Hippocampal formation (tissue), 2 donors: Measurements from ENCODE around the gene SLC6A20.

Experiments
- DNase-seq, 2 donors: peaks; one replicate each; lab custom pipeline; 2025; lab: John Stamatoyannopoulos, UW

The SLC6A20 gene, protein sequence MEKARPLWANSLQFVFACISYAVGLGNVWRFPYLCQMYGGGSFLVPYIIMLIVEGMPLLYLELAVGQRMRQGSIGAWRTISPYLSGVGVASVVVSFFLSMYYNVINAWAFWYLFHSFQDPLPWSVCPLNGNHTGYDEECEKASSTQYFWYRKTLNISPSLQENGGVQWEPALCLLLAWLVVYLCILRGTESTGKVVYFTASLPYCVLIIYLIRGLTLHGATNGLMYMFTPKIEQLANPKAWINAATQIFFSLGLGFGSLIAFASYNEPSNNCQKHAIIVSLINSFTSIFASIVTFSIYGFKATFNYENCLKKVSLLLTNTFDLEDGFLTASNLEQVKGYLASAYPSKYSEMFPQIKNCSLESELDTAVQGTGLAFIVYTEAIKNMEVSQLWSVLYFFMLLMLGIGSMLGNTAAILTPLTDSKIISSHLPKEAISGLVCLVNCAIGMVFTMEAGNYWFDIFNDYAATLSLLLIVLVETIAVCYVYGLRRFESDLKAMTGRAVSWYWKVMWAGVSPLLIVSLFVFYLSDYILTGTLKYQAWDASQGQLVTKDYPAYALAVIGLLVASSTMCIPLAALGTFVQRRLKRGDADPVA

DNA sequence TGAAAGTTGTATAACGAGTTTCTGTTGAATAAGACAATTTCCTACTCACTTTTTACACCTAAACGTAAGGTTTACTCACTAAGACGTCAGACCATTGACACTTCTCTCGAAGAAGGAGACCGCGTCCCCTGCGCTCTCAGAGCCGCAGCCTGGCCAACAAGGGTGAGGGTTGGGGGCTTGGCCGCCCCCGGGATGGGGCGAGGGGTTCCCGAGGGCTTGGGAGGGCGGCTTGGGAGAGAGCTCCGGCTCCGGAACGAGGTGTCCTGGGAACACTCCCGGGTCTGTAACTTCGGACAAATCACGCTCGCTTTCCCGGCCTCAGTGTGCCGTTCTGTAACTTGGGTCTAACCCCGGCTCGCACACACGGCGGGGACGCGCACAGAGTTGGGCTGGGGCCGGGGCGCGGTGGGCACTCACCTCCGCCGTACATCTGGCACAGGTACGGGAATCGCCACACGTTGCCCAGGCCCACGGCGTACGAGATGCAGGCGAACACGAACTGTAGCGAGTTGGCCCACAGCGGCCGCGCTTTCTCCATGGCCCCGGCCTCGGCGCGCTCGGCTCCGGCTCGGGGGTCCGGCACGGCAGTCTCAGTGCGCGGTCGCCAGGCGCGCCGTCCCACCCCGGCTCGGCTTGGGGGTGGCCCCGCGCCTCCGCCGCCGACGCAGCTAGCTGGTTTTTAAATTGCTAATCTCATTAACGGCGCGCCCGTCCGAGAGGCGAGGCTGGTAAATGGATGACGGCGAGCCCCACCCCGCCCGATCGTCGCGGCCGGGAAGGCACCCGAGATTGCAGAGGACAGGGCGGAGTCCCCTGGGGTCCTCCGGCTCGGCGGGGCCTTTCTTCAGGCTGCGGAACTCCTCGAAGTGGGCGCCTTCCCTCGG is at the start of gene SLC6A20:
SLC6A20 (minus strand) TSS at position 655 of the 884 bp plus-strand sequence; CDS start at position 538, 117 bp downstream.
- no peak for DNase-seq

DNA sequence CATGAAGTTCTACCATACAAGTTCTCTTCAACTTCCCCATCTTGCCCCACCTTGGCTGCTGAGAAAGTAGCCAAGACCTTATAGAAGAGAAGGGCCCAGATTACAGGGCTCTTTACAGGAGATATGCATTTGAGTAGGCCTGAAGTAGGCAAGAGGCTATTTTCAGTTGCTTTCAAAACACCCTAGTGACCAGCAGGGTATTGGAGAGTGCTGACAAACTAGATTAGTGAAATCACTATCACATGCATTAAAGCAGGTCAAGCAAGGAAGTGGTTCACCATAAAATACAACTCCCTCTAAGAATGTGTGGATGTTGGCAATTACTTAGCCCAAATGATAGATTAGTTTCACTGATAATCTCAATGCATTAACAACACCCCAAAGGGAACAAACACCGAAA is 48.3 kb upstream of the SLC6A20 start:
- no peak for DNase-seq

DNA sequence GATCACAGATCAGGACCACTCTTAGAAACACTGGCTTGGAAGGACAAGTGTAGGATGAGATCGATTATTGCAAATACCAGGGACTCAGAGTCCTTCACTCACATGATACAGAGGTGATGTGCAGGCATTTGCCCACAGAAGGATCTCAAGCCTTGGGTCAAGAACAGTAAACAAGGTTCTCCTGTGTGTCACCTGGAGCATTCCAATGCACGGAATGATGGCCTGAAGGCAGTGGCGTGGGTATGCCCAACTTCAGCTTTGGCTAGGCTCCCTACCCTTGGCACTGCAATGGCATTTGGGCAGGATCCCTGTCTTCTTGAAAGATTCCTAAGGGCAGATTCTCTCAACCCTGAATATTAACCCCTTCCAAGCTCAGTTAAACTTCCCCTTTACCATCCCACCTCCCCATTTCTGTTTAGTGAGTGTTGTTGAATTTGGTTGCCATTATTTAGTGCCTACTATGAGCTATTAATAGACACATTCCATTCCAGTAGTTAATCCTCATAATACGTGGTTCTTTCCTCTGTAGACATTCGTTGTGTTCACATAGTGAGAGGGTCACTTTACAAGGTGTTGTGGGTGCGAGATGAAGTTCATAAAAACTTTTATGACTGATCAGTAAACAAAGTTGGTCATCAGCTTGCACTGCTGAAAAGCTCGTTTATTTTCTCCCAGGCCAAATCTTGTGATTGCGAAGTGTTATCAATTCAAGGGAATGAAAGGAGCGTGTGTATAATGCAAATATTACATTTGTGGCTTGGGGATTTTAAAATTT is 46.7 kb upstream of the SLC6A20 start:
- no peak for DNase-seq

DNA sequence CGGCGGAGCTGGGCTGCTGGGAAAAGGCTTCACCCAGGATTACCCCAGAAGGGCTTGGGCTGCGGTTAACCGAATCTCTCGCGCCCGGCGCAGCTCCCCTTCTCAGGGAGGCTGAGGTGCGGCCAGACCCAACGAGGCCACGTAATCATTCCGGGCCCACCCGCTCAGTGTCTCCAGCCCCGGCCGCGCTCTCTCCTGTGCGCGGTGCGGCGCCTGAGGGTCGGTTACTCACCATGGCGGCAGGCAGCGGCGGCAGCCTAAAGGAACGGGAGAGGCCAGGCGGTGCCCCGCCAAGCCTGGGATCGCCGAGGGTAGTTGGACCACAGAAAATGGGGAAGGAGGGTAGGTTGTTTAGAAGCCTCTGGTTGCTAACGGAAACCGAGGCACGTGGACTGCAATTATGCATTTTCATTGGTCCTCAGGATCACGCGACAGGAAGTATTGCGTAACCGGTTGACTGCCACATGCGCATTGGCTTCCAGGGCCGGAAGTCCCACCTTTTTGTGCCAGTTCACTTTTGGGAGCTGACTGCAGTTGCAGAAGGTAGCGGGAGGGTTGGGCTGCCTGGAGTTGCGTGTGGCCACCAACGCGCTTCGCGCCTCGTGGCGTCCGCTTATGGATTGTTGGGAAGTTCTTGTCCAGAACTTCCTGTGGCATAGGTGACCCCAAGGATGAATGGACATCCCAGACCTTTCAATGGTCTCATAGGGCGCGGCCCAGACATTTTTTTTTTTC is 45.6 kb upstream of the SLC6A20 start, which contains the start of gene LZTFL1:
LZTFL1 (minus strand) TSS at position 363 of the 735 bp plus-strand sequence; CDS start at position 235, 128 bp downstream.
- DNase-seq, result peak; percentile 83 to 84

DNA sequence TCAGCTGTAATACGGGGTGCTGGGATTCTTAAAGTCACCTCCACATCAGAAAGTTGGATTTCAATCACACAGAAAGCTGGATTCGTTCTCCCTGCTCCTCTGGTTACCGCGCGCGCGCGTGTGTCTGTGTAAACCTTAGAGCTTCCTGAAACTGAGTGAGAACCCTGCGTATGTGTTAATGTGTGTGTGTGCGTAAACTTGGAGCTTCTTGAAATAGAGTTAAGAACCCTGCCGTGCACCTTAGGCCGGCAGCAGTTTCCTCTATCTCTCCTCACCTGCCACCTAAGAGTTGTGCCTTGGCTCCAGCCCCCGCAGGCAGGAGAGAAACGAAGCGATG is 45.1 kb upstream of the SLC6A20 start:
- DNase-seq, result no peak

DNA sequence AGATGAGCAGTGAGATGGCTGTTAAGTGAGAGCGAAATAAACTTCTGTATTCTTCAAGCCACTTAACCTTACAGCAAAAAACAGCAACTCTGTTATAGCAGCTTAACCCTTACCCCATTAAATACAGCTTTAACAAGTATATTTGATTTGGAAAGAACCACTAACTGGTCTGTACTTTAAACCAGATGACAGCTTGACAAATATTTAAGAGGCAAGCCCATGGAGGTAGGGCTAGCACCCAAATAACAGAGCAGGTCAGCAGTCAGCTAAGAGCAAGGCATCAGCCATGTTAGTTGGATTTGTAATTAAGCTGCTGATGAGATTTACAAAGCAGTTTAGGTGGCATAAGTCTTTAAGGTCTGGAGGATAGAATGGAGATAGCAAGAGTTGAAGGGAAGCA is 42.1 kb upstream of the SLC6A20 start:
- DNase-seq, result no peak

DNA sequence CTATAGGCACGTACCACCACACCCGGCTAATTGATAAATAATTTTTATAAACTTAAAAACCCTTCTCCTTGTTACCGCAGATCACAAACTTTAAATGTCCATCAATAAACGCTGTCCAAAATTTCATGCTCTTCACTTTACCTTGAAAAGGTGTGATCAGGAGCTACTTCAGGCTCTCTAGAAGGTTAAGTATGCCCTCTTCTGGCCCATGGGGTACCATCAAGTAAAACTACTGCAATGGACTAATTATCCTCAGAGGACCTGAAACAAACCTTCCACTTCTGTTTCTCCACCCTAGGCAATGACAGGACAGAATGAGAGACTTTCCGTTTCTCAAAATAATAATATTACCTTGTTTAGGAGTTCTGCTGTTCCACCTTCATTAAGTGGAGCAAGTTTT is 36.4 kb upstream of the SLC6A20 start:
- DNase-seq, result no peak

DNA sequence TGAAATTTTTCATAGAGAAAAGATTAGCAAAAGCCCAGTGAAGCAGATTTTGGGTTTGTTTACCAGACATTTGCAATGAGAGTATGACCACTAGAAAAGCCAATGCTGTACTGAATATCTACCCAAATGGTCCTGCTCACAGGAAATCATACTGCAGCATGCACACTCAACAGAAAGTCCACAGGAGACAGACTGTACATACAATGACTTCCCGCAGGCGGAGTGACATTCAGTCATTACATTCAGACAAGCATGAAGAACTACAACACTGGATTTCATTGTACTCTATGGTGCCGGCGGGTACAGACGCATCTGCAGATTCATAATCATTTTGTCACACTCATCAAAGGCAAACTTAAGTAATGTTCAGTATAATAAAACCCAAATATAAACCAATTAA is 33.8 kb upstream of the SLC6A20 start:
- DNase-seq, result no peak

DNA sequence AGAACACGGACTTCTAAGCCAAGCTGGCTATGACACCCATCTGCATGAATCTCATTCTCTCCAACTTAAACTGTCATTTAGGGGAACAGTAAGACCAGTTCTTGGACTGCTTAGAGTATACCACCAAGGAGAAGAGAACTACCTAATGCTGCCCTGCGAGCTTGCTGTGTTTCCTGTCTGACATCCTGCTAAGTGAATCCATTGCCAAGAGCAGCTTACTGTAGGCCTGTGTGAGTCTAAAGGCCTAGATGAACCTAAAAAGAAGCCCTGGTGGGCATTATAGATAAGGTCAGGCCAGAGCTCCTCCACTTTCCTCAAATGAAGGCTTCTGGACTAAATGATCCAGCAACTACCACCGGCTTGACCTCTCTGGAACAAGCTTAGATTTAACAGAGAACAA is 30.6 kb upstream of the SLC6A20 start:
- no peak for DNase-seq

DNA sequence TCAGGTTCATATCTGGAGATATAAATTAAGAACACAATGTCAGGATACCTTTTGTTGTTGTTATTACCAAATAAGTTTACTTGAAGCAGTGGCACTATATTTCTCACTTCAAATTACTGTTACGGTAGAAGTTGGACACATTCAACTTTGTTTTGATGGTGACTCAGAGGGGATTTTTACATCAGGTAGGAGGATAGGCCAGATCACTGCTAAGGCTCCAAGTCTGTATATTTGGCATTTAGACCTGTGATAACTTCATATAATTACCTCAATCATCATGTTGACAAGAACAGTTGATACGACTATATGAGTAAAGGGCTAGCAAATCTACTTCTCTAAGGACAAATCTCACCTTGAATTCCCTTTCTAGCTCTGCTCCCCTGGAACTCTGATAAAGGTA is 30.0 kb upstream of the SLC6A20 start:
- DNase-seq, result no peak

DNA sequence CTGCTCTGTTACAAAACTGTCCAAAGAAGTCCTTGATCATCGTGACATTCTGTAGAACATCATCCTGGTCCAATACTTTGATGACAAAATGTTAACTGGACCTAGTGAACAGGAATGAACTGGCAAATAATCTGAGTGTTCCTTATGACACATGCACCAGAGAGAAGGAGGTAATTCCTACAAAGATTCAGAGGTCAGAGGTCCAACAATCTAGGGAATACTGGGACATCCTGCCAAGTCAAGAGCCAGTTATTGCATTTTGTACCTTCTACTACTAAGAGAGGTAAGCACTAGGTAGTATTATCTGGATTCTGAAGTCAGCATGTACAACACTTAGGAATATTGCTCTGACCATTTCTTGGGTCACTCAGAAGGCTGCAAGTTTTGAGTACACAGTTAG is 24.8 kb upstream of the SLC6A20 start:
- DNase-seq, result no peak

DNA sequence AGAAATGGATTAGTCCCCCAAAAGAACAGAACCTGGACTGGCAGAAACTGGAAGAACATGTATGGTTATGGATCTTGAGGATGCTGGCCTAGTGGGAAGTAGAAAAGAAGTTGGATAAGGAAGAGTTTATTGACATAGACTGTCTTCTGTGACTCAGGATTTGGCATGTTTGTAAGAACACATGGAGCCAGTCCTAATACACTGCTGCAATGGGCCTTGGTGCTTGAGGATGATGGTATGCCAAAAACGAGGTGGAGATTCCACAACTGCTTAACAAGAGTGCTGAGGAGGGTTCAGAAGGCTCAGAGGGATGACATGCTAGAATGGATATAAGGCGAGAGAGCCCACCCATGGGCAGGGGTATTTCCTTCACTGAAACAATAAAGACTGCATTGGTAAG is 23.2 kb upstream of the SLC6A20 start:
- no peak for DNase-seq

DNA sequence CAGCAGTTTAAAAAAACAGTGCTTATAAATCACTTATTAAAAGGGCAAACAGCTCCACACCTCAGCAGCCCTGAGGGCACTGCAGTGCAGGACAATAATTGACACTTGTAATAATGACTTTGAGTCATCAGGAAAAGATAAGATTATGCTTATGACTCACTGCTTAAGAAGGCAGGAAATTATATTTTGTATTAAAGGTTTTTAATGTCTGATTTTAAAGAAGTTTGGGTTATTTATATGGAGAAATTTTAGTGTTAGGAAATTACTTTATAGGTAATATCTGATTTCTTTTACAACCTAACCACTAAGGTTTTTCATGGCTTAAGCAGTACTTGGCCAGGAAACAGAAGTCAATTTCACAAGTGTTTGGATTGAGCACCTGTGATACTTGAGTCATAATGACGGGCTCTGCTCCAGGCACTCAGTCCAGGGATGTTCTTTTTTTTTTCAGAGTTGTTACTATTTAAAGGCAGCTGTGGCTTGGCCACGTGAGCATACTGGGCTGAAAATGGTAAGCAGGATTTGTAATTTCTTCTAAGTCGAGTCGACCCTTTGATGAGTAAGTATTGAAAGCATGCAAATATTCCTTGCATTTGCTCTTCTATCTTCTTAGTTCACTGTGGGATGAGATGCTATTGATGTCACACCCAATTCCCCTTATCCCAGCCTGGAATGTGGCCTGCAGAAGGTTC is 21.6 kb upstream of the SLC6A20 start:
- no peak for DNase-seq

DNA sequence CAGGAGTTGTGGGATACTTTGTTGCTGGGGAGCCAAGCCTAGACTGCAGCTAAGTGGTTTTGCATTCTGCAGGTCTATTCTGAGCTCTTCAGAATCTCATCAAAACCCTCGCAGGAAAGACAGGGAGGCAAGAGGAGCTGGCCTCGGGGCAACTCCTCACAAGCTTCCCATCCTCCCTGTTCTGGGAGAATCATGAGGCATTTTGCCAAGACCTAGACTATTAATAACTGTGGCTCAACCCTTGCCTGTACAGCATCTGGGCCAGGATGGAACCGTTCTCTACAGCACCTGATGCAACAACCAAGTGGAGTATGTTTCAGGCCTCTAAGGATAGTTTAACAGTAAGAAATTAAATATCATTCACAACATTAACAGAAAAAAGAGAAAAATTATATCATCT is 20.2 kb upstream of the SLC6A20 start:
- no peak for DNase-seq

DNA sequence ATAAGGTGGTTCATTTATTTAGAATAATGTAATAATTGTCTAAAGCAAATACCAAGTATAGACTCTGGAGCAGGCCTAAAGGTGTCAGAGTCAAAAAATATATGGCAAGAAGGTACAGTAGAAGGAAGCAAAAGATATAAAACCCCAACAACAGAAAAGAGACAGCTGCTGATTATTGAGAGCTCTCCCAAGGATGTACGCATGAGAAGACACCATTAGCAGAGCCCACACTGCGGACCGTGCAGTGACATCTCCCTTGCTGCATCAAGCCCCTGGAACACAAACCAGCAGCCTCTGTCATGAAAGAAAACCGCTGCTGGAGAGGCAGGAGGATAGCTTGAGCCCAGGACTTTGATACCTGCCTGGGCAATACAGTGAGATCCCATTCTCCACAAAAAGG is 18.0 kb upstream of the SLC6A20 start:
- no peak for DNase-seq

DNA sequence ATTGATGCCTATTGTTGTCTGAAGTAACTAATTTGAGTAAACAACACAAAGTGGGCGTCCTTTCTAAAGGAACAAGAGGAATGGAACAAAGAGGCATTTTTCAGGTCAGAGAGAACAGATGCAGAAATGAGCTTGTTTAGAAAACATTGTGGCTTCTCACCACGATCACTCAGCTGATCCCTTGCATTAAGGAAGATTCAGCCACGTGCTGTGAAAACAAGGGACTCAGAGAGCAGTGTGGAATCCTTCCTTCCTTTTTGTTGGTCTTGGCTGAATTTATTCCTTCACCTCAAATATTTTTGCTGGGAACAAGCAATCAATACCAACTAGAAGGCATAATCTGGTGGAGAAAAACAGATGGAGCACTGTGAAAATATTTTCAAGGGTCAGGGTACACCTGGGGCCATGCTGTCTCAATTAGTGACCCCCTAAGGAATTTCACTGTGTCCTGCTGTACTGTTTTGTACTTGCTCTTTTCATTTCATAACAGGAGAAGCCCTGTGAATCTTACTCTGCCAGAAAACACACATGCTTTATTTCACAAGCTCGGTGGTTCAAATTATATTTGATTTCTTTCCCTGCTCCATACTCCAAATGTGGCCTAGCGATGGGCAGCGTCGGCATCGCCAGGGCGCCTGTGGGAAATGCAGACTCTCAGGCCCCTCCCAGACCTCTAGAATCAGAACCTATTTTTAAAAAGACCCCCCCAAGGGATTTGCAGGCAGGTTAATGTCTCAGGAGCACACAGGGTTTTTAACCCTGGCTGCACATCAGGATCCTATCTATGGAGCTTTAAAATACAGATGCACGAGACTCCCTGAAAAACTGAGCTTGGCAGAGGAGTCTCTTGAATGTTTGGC is 11.6 kb upstream of the SLC6A20 start:
- peak in 1 of 2 donors; percentile 4 for DNase-seq

DNA sequence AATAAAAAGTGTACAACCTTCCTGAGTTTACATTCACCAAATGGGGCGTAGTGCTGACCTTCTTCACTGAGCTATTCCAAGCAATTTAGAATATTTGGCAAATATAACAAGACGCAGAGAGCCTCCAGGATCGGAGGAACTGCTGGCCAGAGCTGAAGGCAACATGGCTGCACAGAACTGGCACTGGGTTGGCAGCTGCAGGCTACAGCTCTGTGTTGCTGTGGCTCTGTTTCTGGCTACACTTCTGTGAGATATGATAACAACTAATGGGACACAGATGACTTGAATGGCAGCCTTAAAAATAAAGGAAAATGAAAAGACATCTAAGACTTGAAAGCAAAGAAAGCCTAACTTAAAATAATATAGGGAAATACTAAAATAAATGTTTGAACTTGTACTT is 10.8 kb upstream of the SLC6A20 start:
- no peak for DNase-seq

DNA sequence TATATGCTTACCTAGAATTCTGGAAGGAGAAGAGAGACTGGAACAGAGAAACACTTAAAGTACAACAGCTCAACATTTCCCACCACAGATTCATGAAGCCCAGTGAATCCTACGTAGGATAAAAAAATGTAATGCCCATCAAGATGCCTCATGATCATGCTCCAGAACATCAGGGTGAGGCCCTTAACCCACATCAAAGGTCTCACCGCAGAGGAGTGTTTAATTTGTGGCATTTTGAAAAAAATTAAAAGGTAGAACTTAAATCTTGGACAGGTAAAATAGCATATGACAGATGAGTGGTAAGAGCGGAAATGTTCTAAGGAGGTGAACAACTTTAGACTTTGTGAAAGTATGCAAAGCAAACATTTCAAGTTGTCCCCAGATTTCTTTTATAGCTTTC is 9.7 kb upstream of the SLC6A20 start:
- DNase-seq, result no peak

DNA sequence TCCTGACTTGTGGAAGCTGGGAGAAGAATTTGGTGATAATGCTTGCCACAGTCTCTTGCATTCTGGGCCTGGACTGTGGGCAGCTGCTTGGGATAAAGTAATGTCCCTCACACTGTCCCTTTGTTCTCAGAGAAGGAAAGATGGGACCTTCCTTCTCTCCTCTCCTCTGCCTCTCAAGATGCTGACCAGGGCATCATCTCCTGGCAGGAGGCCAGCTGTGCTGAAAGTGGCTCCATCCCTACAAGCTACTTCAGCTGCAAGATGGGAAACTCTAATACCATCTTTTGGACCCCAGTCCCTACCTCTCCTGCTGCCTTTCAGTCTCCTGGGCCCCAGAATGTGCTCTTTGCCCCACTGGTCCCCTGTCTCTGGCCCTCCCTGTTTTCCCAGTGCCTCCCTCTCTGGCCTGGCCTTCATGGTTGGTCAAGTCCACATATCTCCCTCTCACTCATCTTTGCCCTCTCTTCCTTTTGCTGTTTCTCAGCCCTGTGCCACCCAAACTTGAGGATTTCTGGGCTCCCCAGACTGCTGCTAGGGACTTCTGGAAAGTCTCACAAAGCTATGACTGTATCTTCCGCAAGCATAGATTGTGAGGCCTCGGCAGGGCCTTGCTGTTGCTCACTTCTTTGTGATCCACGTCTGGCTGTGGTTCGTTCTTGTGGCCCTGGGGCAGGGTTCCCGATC is 7.1 kb upstream of the SLC6A20 start:
- no peak for DNase-seq
